Measurements from ENCODE around the gene KCND1. TPM values are rescaled to one million over a fixed set of nuclear protein-coding genes. Genes with fewer than 3 reads are reported as not detected.
"Not testable (repeated sequence)": the region's sequence is repeated elsewhere in the genome, so short reads cannot be mapped to it uniquely, and the experiment has no call there.

KCND1 gene
- total and polyA plus RNA-seq, 2 experiments from 2014 or later = 0.87 to 2.0 TPM

DNA sequence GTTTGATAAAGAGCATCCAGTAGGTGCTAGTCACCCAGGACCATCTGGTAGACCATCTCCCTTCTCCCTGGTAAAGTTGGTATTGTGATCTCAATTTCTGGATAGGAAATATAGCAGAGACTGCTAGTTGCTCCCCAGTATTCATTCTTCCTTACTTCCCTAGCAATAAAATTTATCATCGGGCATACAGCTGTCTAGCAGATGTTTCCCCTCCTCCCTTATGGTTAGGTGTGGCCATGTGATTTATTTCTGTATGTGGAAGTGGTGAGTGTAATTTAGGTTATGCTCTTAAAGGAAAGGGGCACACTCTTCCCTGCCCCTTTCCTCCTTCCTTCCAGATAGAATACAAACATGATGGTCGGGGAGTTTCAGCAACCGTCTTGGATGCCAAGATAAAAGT lies 12.3 kb upstream of the KCND1 start:
- H3K9me3 ChIP-seq (ENCODE audit: low read depth) = no peaks in the 10 kb centered on the region
- no peaks in the 10 kb centered on the region for H4K20me1 ChIP-seq (ENCODE audit: insufficient read depth, poor library complexity, severe bottlenecking)
- no peaks in the 10 kb centered on the region for H3K27me3 ChIP-seq
- TF ChIP-seq EZH2 (IDR thresholded peaks at IDR 0.05; ENCODE audit: borderline replicate concordance) (no peak), EZH2phosphoT487 (IDR thresholded peaks at IDR 0.05; ENCODE audit: low read depth, severe bottlenecking, unreplicated experiment) (no peak), CTCF (IDR thresholded peaks at IDR 0.05; ENCODE audit: poor library complexity) (no peak)
- no peaks in the 10 kb centered on the region for H3K9me2 ChIP-seq (replicated peaks; ENCODE audit: insufficient read depth)
- H3K27ac ChIP-seq = no peak overlapping the region
- no peak overlapping the region for H2AFZ ChIP-seq
- WGBS (ENCODE audit: low lambda C conversion rate, missing lambda C conversion rate) = 82% methylated on average over 3 of the region's 3 CpGs
- H3K4me2 ChIP-seq = no peak overlapping the region
- H3K79me2 ChIP-seq = no peaks in the 10 kb centered on the region
- DNase-seq (ENCODE audit: low spot score) = no peak
- no peaks in the 10 kb centered on the region for H3K4me1 ChIP-seq (ENCODE audit: insufficient read depth)
- H3K4me3 ChIP-seq = no peak overlapping the region
- no peaks in the 10 kb centered on the region for H3K36me3 ChIP-seq (replicated peaks; ENCODE audit: insufficient read depth, low read depth)

- Histone ChIP-seq H3K36me3 (replicated peaks; ENCODE audit: insufficient read depth, low read depth) (no peaks in the 10 kb centered on the region), H3K4me3 (no peak overlapping the region), H3K27ac (no peak overlapping the region), H2AFZ (no peak overlapping the region), H4K20me1 (ENCODE audit: insufficient read depth, poor library complexity, severe bottlenecking) (no peaks in the 10 kb centered on the region), H3K79me2 (no peaks in the 10 kb centered on the region), H3K4me2 (no peak overlapping the region), H3K9me2 (replicated peaks; ENCODE audit: insufficient read depth) (no peaks in the 10 kb centered on the region), H3K4me1 (ENCODE audit: insufficient read depth) (no peaks in the 10 kb centered on the region), H3K27me3 (no peaks in the 10 kb centered on the region), H3K9me3 (ENCODE audit: low read depth) (no peaks in the 10 kb centered on the region)
- WGBS (ENCODE audit: low lambda C conversion rate, missing lambda C conversion rate) = 93% methylated on average over 17 of the region's 17 CpGs
- TF ChIP-seq EZH2 (IDR thresholded peaks at IDR 0.05; ENCODE audit: borderline replicate concordance) (no peak), EZH2phosphoT487 (IDR thresholded peaks at IDR 0.05; ENCODE audit: low read depth, severe bottlenecking, unreplicated experiment) (no peak), CTCF (IDR thresholded peaks at IDR 0.05; ENCODE audit: poor library complexity) (no peak)
- DNase-seq (ENCODE audit: low spot score) = no peak
Observed at GRCh38 chrX:48983081-48983480, 11.4 kb upstream of the KCND1 start.

DNA sequence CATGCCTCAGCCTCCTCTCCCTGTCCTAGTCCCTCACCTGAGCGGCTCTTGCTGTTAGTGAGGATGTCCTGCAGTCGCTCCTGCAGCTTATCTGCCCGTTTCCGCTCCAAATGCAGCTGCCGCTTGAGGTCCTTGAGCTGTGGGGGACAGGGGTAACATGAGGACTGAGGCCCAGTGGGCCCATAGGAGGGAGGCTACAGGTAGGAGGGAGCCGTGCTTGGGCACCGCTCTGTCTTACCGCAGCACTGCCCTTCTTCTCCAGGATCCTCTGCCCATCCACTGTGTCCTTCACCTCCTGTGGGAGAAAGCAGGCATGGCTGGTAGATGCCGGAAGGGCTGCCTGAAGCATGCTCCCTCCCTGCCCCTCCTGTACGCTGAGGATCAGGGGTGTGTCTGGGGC lies 9.5 kb upstream of the KCND1 start:
- Histone ChIP-seq H3K79me2 (no peaks in the 10 kb centered on the region), H3K36me3 (replicated peaks; ENCODE audit: insufficient read depth, low read depth) (no peaks in the 10 kb centered on the region), H3K4me1 (ENCODE audit: insufficient read depth) (no peaks in the 10 kb centered on the region), H3K27ac (no peak overlapping the region), H3K4me2 (no peak overlapping the region), H3K27me3 (no peaks in the 10 kb centered on the region), H3K4me3 (no peak overlapping the region), H2AFZ (no peak overlapping the region), H3K9me3 (ENCODE audit: low read depth) (no peaks in the 10 kb centered on the region), H4K20me1 (ENCODE audit: insufficient read depth, poor library complexity, severe bottlenecking) (no peaks in the 10 kb centered on the region), H3K9me2 (replicated peaks; ENCODE audit: insufficient read depth) (no peaks in the 10 kb centered on the region)
- TF ChIP-seq EZH2phosphoT487 (IDR thresholded peaks at IDR 0.05; ENCODE audit: low read depth, severe bottlenecking, unreplicated experiment) = no peak
- no peak for DNase-seq (ENCODE audit: low spot score)
- 91% methylated on average over 10 of the region's 10 CpGs for WGBS (ENCODE audit: low lambda C conversion rate, missing lambda C conversion rate)

DNA sequence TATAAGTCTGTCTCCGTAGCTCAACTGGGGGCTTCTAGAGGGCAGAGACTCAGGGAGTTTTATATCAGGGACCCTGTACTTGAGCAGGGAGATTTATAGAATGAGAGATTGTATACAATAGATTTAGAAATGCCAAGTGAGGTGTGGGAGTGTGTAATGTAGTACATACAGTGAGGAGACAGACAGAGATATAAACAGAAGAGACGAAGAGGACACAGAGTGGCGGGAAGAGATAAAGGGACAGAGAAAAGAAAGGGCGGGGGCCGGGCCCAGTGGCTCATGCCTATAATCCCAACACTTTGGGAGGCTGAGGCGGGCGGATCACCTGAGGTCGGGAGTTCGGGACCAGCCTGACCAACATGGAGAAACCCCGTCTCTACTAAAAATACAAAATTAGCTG lies 8.7 kb upstream of the KCND1 start:
- H3K27ac ChIP-seq; DNase-seq (ENCODE audit: low spot score); H3K4me1 ChIP-seq (ENCODE audit: insufficient read depth); H3K79me2 ChIP-seq; H3K9me2 ChIP-seq (replicated peaks; ENCODE audit: insufficient read depth); H4K20me1 ChIP-seq (ENCODE audit: insufficient read depth, poor library complexity, severe bottlenecking); H3K27me3 ChIP-seq; H3K36me3 ChIP-seq (replicated peaks; ENCODE audit: insufficient read depth, low read depth); H3K4me2 ChIP-seq; H3K4me3 ChIP-seq; H2AFZ ChIP-seq; H3K9me3 ChIP-seq (ENCODE audit: low read depth): not testable (repeated sequence)
- 80% methylated on average over 9 of the region's 10 CpGs for WGBS (ENCODE audit: low lambda C conversion rate, missing lambda C conversion rate)
